Natural killer cell (primary cell): Measurements from ENCODE around the gene FCRL5. TPM values are rescaled to one million over a fixed set of nuclear protein-coding genes. Genes with fewer than 3 reads are reported as not detected.
A peak's percentile ranks its signal among the peaks of the same experiment; 100 is the strongest.

Experiments used
- ATAC-seq, 3 donors: fragments of 150-1000 bp in 2 of 3; fragments of 200-7000 bp in 1 of 3; cut with Tn5 transposase; 1 replicate in 1 of 3; 2 replicates in 2 of 3; pipeline ENCODE4 v1.10.0; 2021; ENCODE audit warnings: mild to moderate bottlenecking in 2 of 3, moderate library complexity in 2 of 3
- DNase-seq, 2 donors: peaks; one replicate each; pipeline versions ENCODE4 v3.0.0 to v3.0.0-alpha.2; 2013 to 2021; ENCODE audit warnings: mixed read lengths in 1 of 2
- H3K27ac ChIP-seq: one replicate; pipeline ENCODE4 v1.5.1; 2013; ENCODE audit warnings: mild to moderate bottlenecking, low read length
- H3K27me3 ChIP-seq: one replicate; pipeline ENCODE4 v1.6.1; 2013; ENCODE audit warnings: low read length; ENCODE audit not compliant: control insufficient read depth, insufficient read depth
- H3K36me3 ChIP-seq: one replicate; pipeline ENCODE4 v1.6.1; 2013; ENCODE audit warnings: low read length; ENCODE audit not compliant: control insufficient read depth, insufficient read depth
- H3K4me1 ChIP-seq: one replicate; pipeline ENCODE4 v1.6.1; 2013; ENCODE audit warnings: low read length; ENCODE audit not compliant: control insufficient read depth, insufficient read depth
- H3K4me3 ChIP-seq: one replicate; pipeline ENCODE4 v1.5.1; 2013; ENCODE audit warnings: low read length
- H3K9me3 ChIP-seq: one replicate; pipeline ENCODE4 v1.6.1; 2013; ENCODE audit warnings: low read length; ENCODE audit not compliant: control insufficient read depth, insufficient read depth
- H3K27ac Mint-ChIP-seq, 2 donors: one replicate each; pipeline ENCODE4 v1.8.0; 2022; ENCODE audit warnings: mild to moderate bottlenecking in 2 of 2, mixed read lengths in 2 of 2, moderate library complexity in 1 of 2
- H3K27me3 Mint-ChIP-seq, 2 donors: one replicate each; pipeline ENCODE4 v1.8.0; 2022; ENCODE audit warnings: low read depth in 2 of 2, mixed read lengths in 2 of 2
- H3K36me3 Mint-ChIP-seq: one replicate; pipeline ENCODE4 v1.8.0; 2022; ENCODE audit warnings: mixed read lengths
- H3K4me1 Mint-ChIP-seq, 2 donors: one replicate each; pipeline ENCODE4 v1.8.0; 2022; ENCODE audit warnings: mixed read lengths in 2 of 2
- H3K4me3 Mint-ChIP-seq: one replicate; pipeline ENCODE4 v1.8.0; 2022; ENCODE audit warnings: mild to moderate bottlenecking, moderate library complexity, mixed read lengths
- H3K9me3 Mint-ChIP-seq, 2 donors: one replicate each; pipeline ENCODE4 v1.8.0; 2022; ENCODE audit warnings: mixed read lengths in 2 of 2
- WGBS: methylation state at CpG from one replicate; pipeline ENCODE4 v1.1.7; 2013; ENCODE audit warnings: missing lambda C conversion rate; ENCODE audit not compliant: insufficient coverage; 5-methylcytosine and 5-hydroxymethylcytosine counted together
- intact Hi-C: fragments of 100-400 bp; cut with micrococcal nuclease; formaldehyde crosslinking; loops from one replicate; pipeline ENCODE4 v1.14.2; 2022
- total RNA-seq, 4 donors: library from RNA; stranded (reverse); fragments of 120-200 nt in 1 of 4; gene quantifications; one replicate each; pipeline versions ENCODE4 v1.2.3 to v1.2.4, GENCODE V29; 2013 to 2022
- TF ChIP-seq, protein P1 (sequence below): fragments of 200-600 bp; IDR thresholded peaks from one replicate; pipeline ENCODE4 v1.8.0; 2022; ENCODE audit warnings: antibody characterized with exemption

The FCRL5 gene
- total RNA-seq, 3 donors from 2014 or later (not counting 1 experiment from before 2014, with no cell fraction given), result 0.23 to 3.6 (median 0.54) TPM

DNA sequence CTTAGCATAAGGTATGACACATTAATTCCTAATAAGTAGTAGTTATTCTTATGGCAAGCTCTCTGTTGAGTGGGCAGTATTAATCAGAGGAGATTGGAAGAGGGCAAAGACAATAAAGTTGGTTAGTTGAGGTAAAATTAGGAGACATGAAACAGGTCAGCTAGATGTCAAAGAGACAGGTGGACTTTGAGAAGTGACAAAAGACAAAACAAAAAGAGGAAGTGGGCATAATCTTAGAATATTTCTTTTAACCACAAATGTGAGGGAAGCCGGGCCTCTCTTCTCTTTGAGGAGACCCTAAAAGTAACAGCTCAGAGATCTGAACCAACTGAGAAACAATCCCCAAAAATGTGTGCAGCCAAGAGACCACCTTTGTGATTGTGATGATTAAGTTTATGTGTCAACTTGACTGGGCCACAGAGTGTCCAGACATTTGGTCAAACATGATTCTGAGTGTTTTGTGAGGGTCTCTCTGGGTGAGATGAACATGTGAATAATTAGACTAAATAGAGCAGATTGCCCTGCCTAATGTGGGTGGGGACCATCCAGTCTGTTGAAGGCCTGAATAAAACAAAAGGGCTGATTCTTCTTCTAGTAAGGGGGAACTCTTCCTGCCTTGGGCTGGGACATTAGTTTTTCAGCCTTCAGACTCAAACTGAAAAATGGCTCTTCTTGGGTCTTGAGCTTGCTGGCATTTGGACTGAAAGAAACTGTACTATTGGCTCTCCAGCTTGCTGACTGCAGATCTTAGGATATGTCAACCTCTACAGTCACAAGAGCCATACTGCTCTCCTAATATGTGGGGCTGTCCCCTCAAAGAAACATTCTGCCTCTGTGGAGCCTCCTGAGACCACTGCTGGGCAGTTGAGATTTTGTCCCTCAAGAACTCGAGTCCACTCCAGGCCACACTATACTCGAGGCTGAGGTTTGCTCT is 40.0 kb downstream of the FCRL5 start:
- WGBS, result 45% methylated on average over 3 of the region's 3 CpGs
- no peaks in the 10 kb centered on the region for H3K27me3 Mint-ChIP-seq
- intact Hi-C loops, result no loop called here
- Histone ChIP-seq H3K4me3 (no peak overlapping the region), H3K4me1 (peaks cover 7% of the 10 kb centered on the region), H3K27ac (no peak overlapping the region), H3K9me3 (no peaks in the 10 kb centered on the region), H3K36me3 (no peaks in the 10 kb centered on the region), H3K27me3 (no peaks in the 10 kb centered on the region)
- no peak for DNase-seq
- H3K9me3 Mint-ChIP-seq, result no peaks in the 10 kb centered on the region
- peak overlapping the region in 1 of 2 donors; percentile 37 for H3K27ac Mint-ChIP-seq
- no peaks in the 10 kb centered on the region for H3K36me3 Mint-ChIP-seq
- no peak for ATAC-seq
- H3K4me1 Mint-ChIP-seq, result peaks cover 7 to 12% of the 10 kb centered on the region in 2 donors
- no peak overlapping the region for H3K4me3 Mint-ChIP-seq
- TF ChIP-seq, protein P1, sequence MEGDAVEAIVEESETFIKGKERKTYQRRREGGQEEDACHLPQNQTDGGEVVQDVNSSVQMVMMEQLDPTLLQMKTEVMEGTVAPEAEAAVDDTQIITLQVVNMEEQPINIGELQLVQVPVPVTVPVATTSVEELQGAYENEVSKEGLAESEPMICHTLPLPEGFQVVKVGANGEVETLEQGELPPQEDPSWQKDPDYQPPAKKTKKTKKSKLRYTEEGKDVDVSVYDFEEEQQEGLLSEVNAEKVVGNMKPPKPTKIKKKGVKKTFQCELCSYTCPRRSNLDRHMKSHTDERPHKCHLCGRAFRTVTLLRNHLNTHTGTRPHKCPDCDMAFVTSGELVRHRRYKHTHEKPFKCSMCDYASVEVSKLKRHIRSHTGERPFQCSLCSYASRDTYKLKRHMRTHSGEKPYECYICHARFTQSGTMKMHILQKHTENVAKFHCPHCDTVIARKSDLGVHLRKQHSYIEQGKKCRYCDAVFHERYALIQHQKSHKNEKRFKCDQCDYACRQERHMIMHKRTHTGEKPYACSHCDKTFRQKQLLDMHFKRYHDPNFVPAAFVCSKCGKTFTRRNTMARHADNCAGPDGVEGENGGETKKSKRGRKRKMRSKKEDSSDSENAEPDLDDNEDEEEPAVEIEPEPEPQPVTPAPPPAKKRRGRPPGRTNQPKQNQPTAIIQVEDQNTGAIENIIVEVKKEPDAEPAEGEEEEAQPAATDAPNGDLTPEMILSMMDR, result no peak

DNA sequence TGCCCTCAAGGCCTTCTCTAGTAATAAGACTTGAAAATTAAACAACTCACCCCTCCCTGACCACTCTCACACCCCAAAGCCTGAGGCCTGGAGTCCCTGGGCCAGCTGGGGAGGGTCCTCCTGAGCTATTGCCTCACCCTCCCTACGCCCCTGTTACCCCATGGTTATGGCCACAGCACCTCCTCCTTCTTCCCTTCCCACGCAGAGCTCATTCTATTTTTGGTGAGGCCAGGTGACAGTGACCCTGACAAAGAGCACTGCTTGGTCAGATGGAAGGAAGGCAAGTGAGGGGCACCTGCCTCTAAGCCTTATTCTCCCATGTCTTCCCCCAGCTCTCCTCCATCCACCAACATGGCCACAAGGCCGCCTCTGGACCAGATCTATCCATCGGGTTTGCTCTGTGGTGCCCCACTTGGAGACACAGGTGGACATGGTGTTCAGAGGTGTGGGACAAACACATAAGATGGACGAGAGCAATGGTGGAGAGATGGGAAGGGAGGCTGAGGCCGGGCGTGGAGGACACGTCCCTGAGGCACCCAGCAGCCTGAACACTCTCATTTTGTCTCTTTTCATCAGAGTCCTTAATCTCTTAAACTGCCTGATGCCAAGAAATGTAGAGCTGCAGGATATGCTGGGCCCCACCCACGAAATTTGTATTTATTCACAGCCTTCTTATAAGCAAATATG is 42.6 kb downstream of the FCRL5 start:
- Histone ChIP-seq H3K9me3 (no peaks in the 10 kb centered on the region), H3K27ac (no peak overlapping the region), H3K36me3 (no peaks in the 10 kb centered on the region), H3K4me1 (peaks cover 7% of the 10 kb centered on the region), H3K4me3 (no peak overlapping the region), H3K27me3 (no peaks in the 10 kb centered on the region)
- H3K9me3 Mint-ChIP-seq, result no peaks in the 10 kb centered on the region
- H3K36me3 Mint-ChIP-seq, result no peaks in the 10 kb centered on the region
- DNase-seq (no peak), ATAC-seq (no peak)
- intact Hi-C loops, result no loop called here
- peaks cover 7 to 12% of the 10 kb centered on the region in 2 donors for H3K4me1 Mint-ChIP-seq
- peaks cover 4 to 8% of the 10 kb centered on the region in 2 donors for H3K27me3 Mint-ChIP-seq
- H3K27ac Mint-ChIP-seq, result no peak overlapping the region
- 84% methylated on average over 9 of the region's 9 CpGs for WGBS
- TF ChIP-seq, protein P1, result no peak
- H3K4me3 Mint-ChIP-seq, result no peak overlapping the region

DNA sequence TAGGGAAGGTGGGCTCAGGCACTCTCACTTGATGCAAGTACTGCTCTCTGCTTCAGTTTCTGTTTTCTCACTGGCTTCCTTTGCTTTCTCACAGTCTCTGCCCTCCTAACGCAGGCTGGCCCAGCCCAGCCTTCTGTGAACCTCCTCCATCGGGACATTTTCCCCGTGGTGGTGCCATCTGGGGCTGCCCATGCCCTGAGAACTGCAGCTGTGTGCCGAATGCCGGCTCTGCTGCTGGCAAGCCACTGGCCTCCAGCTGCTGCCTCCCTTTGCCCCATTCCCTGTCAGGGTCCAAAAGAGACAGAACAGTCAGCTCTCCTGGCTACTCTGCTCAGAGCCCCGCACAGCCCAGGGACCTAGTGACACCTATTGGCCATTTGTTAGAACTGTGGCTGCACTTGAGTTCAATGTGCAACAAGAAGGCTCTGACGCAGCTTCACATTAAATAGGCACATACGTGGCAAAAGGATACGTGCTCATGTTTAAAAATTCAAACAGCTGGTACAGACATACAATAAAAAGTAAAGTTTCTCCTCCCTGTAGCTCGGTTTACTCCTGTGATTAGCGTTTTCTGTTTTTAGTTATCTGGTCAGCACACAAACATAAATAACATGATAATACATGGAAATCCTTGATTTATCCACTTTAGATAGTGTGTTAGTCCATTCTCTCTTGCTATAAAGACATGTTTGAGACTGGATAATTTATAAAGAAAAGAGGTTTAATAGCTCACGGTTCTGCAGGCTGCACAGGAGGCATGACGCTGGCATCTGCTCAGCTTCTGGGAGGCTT is 46.6 kb downstream of the FCRL5 start:
- DNase-seq (peak; percentile 33 to 44), ATAC-seq (peak; percentile 80 to 92 (median 90))
- Mint-ChIP-seq H3K9me3 (no peaks in the 10 kb centered on the region), H3K27me3 (peaks cover 4 to 21% of the 10 kb centered on the region in 2 donors), H3K4me1 (no peaks in the 10 kb centered on the region), H3K36me3 (no peaks in the 10 kb centered on the region), H3K4me3 (no peak overlapping the region), H3K27ac (no peak overlapping the region)
- no peaks in the 10 kb centered on the region for H3K27me3 ChIP-seq
- H3K36me3 ChIP-seq, result no peaks in the 10 kb centered on the region
- H3K4me1 ChIP-seq, result no peaks in the 10 kb centered on the region
- WGBS, result 49% methylated on average over 12 of the region's 13 CpGs
- intact Hi-C loops, result no loop called here
- H3K4me3 ChIP-seq, result no peak overlapping the region
- H3K9me3 ChIP-seq, result no peaks in the 10 kb centered on the region
- TF ChIP-seq, protein P1, result peak; percentile 68
- H3K27ac ChIP-seq, result no peak overlapping the region
